Liver (tissue), 9 donors: ENCODE results near the gene SERPINB1. TPM values are rescaled to one million over a fixed set of nuclear protein-coding genes. Genes with fewer than 3 reads are reported as not detected.
A peak's percentile ranks its signal among the peaks of the same experiment; 100 is the strongest.

ENCODE experiments used
- DNase-seq: peaks from one replicate; pipeline ENCODE4 v3.0.0-alpha.2; 2017; ENCODE audit warnings: low spot score
- H3K27ac ChIP-seq, 2 donors: one replicate each; pipeline ENCODE4 v1.7.0; 2013; ENCODE audit warnings: inconsistent platforms in 2 of 2, low read length in 2 of 2, control low read depth in 1 of 2, low read depth in 1 of 2, mild to moderate bottlenecking in 1 of 2
- H3K27me3 ChIP-seq, 4 donors: one replicate each; pipeline versions ENCODE4 v1.6.1 to v1.7.0; 2013; ENCODE audit warnings: low read length in 3 of 4, inconsistent platforms in 1 of 4, mild to moderate bottlenecking in 1 of 4, moderate library complexity in 1 of 4; ENCODE audit not compliant: control insufficient read depth in 4 of 4, insufficient read depth in 4 of 4
- H3K36me3 ChIP-seq, 4 donors: one replicate each; pipeline versions ENCODE4 v1.6.1 to v1.7.0; 2013; ENCODE audit warnings: low read length in 3 of 4, mild to moderate bottlenecking in 3 of 4, low read depth in 1 of 4, moderate library complexity in 1 of 4; ENCODE audit not compliant: control insufficient read depth in 4 of 4, insufficient read depth in 3 of 4
- H3K4me1 ChIP-seq, 4 donors: one replicate each; pipeline versions ENCODE4 v1.6.1 to v1.7.0; 2013; ENCODE audit warnings: low read length in 3 of 4, mild to moderate bottlenecking in 3 of 4, moderate library complexity in 1 of 4; ENCODE audit not compliant: control insufficient read depth in 4 of 4, insufficient read depth in 4 of 4
- H3K4me3 ChIP-seq, 3 donors: one replicate each; pipeline versions ENCODE4 v1.6.1 to v1.7.0; 2013; ENCODE audit warnings: low read length in 3 of 3, control low read depth in 1 of 3, low read depth in 1 of 3, mild to moderate bottlenecking in 1 of 3
- H3K9ac ChIP-seq, 2 donors: one replicate each; pipeline ENCODE4 v1.7.0; 2013; ENCODE audit warnings: low read length in 2 of 2, mild to moderate bottlenecking in 2 of 2, moderate library complexity in 2 of 2, control low read depth in 1 of 2, low read depth in 1 of 2
- H3K9me3 ChIP-seq, 4 donors: one replicate each; pipeline versions ENCODE4 v1.6.1 to v1.7.0; 2013; ENCODE audit warnings: low read length in 3 of 4; ENCODE audit not compliant: control insufficient read depth in 4 of 4
- ATF3 ChIP-seq: IDR thresholded peaks from 2 replicates; pipeline ENCODE4 v1.6.1; 2016; ENCODE audit warnings: antibody characterized with exemption
- CTCF ChIP-seq: fragments of 150-350 bp; IDR thresholded peaks from 2 replicates; pipeline ENCODE4 v1.5.1; 2017; ENCODE audit warnings: improper control_type of control experiment, low read depth, low read length; ENCODE audit not compliant: missing input control
- EGR1 ChIP-seq, 2 donors: IDR thresholded peaks; 2 replicates each; pipeline ENCODE4 v1.6.1; 2016 to 2018; ENCODE audit warnings: antibody characterized with exemption in 2 of 2, low read depth in 2 of 2
- FOXA1 ChIP-seq: IDR thresholded peaks from 2 replicates; pipeline ENCODE4 v1.6.1; 2016; ENCODE audit warnings: antibody characterized with exemption
- FOXA2 ChIP-seq: IDR thresholded peaks from 2 replicates; pipeline ENCODE4 v1.6.1; 2016; ENCODE audit warnings: antibody characterized with exemption
- GABPA ChIP-seq, 2 donors: IDR thresholded peaks in 1 of 2; conservative IDR thresholded peaks in 1 of 2; 2 replicates each; pipeline ENCODE4 v1.6.1; 2016; ENCODE audit warnings: antibody characterized with exemption in 2 of 2, mild to moderate bottlenecking in 1 of 2, moderate library complexity in 1 of 2
- HNF4A ChIP-seq, 2 donors: conservative IDR thresholded peaks; 2 replicates each; pipeline ENCODE4 v1.6.1; 2016; ENCODE audit warnings: antibody characterized with exemption in 2 of 2, mild to moderate bottlenecking in 2 of 2
- HNF4G ChIP-seq: IDR thresholded peaks from 2 replicates; pipeline ENCODE4 v1.6.1; 2016; ENCODE audit warnings: antibody characterized with exemption
- JUND ChIP-seq, 2 donors: IDR thresholded peaks; 2 replicates each; pipeline ENCODE4 v1.6.1; 2016; ENCODE audit warnings: antibody characterized with exemption in 2 of 2
- MAX ChIP-seq: IDR thresholded peaks from 2 replicates; pipeline ENCODE4 v1.6.1; 2016; ENCODE audit warnings: antibody characterized with exemption
- NR2F2 ChIP-seq: IDR thresholded peaks from 2 replicates; pipeline ENCODE4 v1.6.1; 2016; ENCODE audit warnings: antibody characterized with exemption
- RAD21 ChIP-seq, 2 donors: IDR thresholded peaks; 2 replicates each; pipeline ENCODE4 v1.6.1; 2016; ENCODE audit warnings: antibody characterized with exemption in 2 of 2, mild to moderate bottlenecking in 2 of 2
- RXRA ChIP-seq, 2 donors: IDR thresholded peaks; 2 replicates each; pipeline ENCODE4 v1.6.1; 2017 to 2018; ENCODE audit warnings: antibody characterized with exemption in 2 of 2, mild to moderate bottlenecking in 1 of 2
- SP1 ChIP-seq: IDR thresholded peaks from 2 replicates; pipeline ENCODE4 v1.6.1; 2018; ENCODE audit warnings: antibody characterized with exemption, mild to moderate bottlenecking
- TAF1 ChIP-seq: conservative IDR thresholded peaks from 2 replicates; pipeline ENCODE4 v1.6.1; 2016; ENCODE audit warnings: antibody characterized with exemption, mild to moderate bottlenecking
- YY1 ChIP-seq: IDR thresholded peaks from 2 replicates; pipeline ENCODE4 v1.6.1; 2016; ENCODE audit warnings: antibody characterized with exemption, mild to moderate bottlenecking
- WGBS: extraction: QIAGEN DNeasy Blood & Tissue Kit; methylation state at CpG from one replicate; pipeline ENCODE4 v1.1.7; 2013; 5-methylcytosine and 5-hydroxymethylcytosine counted together
- polyA plus RNA-seq, 2 donors: library from polyadenylated mRNA; stranded (reverse) in 1 of 2; unstranded in 1 of 2; fragments of 200-250 nt in 1 of 2; fragments of >200 nt in 1 of 2; fragmentation: Nextera tagmentation in 1 of 2; extraction: Ambion mirVana in 1 of 2; gene quantifications; one replicate each; pipeline versions ENCODE4 v1.2.1 to v1.2.3, GENCODE V29; 2013 to 2015
- total RNA-seq, 2 donors: library from RNA; depleted of rRNA; stranded (reverse); fragments of >200 nt; gene quantifications; one replicate each; pipeline ENCODE4 v1.2.3, GENCODE V29; 2014
- TF ChIP-seq, protein P1 (sequence below): IDR thresholded peaks from 2 replicates; pipeline ENCODE4 v1.6.1; 2016; ENCODE audit warnings: antibody characterized with exemption
- donor health status: healthy.
- donor health status: healthy.
- donor health status: healthy.
- donor health status: healthy.
- donor health status: healthy.

SERPINB1 gene
- total and polyA plus RNA-seq, 4 donors = 12.5 to 34.3 (median 18.6) TPM

- H3K9ac ChIP-seq = peak overlapping the region in 1 of 2 donors; percentile 34
- no peaks in the 10 kb centered on the region for H3K36me3 ChIP-seq
- no peak overlapping the region for H3K4me3 ChIP-seq
- peak overlapping the region; percentile 66 to 70 for H3K27ac ChIP-seq
- DNase-seq = no peak
- TF ChIP-seq GABPA (IDR thresholded peaks at IDR 0.05 in 1 of 2, conservative IDR thresholded peaks at IDR 0.05 in 1 of 2) (no peak), JUND (IDR thresholded peaks at IDR 0.05) (no peak), CTCF (no peak), FOXA2 (no peak), RXRA (IDR thresholded peaks at IDR 0.05) (no peak), YY1 (no peak)
- H3K9me3 ChIP-seq = no peaks in the 10 kb centered on the region
- H3K27me3 ChIP-seq = no peaks in the 10 kb centered on the region
- peaks cover 0 to 11% (median 5%) of the 10 kb centered on the region in 4 donors for H3K4me1 ChIP-seq
- WGBS = 81% methylated on average over 13 of the region's 13 CpGs
Measured at GRCh38 chr6:2855061-2855519, 13.4 kb upstream of the SERPINB1 start.

DNA sequence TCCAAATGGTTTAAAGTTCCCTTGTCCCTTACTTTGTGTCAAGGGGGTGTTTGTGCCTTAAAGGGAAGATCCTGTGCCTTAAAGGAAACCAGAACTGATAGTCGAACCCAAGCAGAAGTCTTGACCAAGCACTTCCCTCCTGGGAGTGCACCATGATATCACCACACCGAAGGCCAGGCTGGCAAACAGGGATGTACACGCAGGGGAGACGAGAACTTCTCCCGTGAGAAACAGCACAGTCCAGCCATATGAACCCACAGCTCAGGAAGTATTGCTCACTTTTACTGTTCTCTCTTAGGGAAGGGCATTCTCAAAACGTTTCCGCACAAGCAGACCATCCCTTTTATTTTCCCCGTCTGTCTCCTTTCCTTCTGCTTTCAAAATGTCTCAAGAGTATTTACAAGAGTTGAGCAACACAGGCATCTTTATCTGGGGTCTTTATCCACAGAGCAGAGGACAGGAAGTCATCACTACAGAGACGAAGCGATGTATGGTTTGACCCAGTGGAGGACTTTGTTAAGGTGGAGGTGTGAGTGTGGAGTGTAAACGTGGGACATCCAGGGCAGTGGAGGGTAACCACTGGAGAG lies 12.8 kb upstream of the SERPINB1 start:
- 61% methylated on average over 11 of the region's 11 CpGs for WGBS
- Histone ChIP-seq H3K27me3 (no peaks in the 10 kb centered on the region), H3K4me3 (peak overlapping the region in 1 of 3 donors; percentile 30), H3K36me3 (no peaks in the 10 kb centered on the region), H3K27ac (peak overlapping the region; percentile 66 to 70), H3K4me1 (peaks cover 0 to 11% (median 5%) of the 10 kb centered on the region in 4 donors), H3K9me3 (no peaks in the 10 kb centered on the region), H3K9ac (peak overlapping the region in 1 of 2 donors; percentile 61)
- DNase-seq = no peak
- TF ChIP-seq RAD21 (IDR thresholded peaks at IDR 0.05) (no peak), HNF4A (conservative IDR thresholded peaks at IDR 0.05) (no peak), MAX (peak; percentile 29)

GRCh38 chr6:2853769-2854395 lies 12.2 kb upstream of the SERPINB1 start:
- WGBS = 33% methylated on average over 14 of the region's 14 CpGs
- Histone ChIP-seq H3K4me1 (peaks cover 0 to 11% (median 5%) of the 10 kb centered on the region in 4 donors), H3K27ac (peak overlapping the region; percentile 66 to 70), H3K9me3 (no peaks in the 10 kb centered on the region), H3K9ac (peak overlapping the region in 1 of 2 donors; percentile 61), H3K4me3 (peak overlapping the region in 2 of 3 donors; percentile 7 to 30), H3K36me3 (no peaks in the 10 kb centered on the region), H3K27me3 (no peaks in the 10 kb centered on the region)
- DNase-seq = no peak
- TF ChIP-seq ATF3 = no peak
- TF ChIP-seq RAD21 (IDR thresholded peaks at IDR 0.05) = peak; percentile 63 to 68
- TF ChIP-seq NR2F2 = no peak
- peak; percentile 45 for TF ChIP-seq SP1
- peak; percentile 31 for TF ChIP-seq CTCF
- no peak for TF ChIP-seq FOXA1
- TF ChIP-seq GABPA (IDR thresholded peaks at IDR 0.05 in 1 of 2, conservative IDR thresholded peaks at IDR 0.05 in 1 of 2) = no peak
- TF ChIP-seq JUND (IDR thresholded peaks at IDR 0.05) = peak in 1 of 2 donors; percentile 55
- TF ChIP-seq RXRA (IDR thresholded peaks at IDR 0.05) = no peak
- TF ChIP-seq FOXA2 = no peak
- TF ChIP-seq HNF4G = no peak
- TF ChIP-seq YY1 = peak; percentile 54
- TF ChIP-seq, protein P1, sequence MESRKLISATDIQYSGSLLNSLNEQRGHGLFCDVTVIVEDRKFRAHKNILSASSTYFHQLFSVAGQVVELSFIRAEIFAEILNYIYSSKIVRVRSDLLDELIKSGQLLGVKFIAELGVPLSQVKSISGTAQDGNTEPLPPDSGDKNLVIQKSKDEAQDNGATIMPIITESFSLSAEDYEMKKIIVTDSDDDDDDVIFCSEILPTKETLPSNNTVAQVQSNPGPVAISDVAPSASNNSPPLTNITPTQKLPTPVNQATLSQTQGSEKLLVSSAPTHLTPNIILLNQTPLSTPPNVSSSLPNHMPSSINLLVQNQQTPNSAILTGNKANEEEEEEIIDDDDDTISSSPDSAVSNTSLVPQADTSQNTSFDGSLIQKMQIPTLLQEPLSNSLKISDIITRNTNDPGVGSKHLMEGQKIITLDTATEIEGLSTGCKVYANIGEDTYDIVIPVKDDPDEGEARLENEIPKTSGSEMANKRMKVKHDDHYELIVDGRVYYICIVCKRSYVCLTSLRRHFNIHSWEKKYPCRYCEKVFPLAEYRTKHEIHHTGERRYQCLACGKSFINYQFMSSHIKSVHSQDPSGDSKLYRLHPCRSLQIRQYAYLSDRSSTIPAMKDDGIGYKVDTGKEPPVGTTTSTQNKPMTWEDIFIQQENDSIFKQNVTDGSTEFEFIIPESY = no peak
- no peak for TF ChIP-seq EGR1 (IDR thresholded peaks at IDR 0.05; ENCODE audit: low read depth in 2 of 2)
- TF ChIP-seq TAF1 = no peak
